Nephron (organoid): ENCODE results near the gene ESYT2.

ENCODE experiments used
- H3K27ac Mint-ChIP-seq, 3 experiments: 2 replicates each; pipeline ENCODE4 v1.8.0; 2020; ENCODE audit warnings: mixed read lengths in 3 of 3, mild to moderate bottlenecking in 2 of 3, moderate library complexity in 1 of 3
- H3K27me3 Mint-ChIP-seq: 2 replicates; pipeline ENCODE4 v1.8.0; 2021; ENCODE audit warnings: low read depth, mild to moderate bottlenecking, moderate library complexity, mixed read lengths
- H3K36me3 Mint-ChIP-seq: 2 replicates; pipeline ENCODE4 v1.8.0; 2020; ENCODE audit warnings: low read depth, mixed read lengths
- H3K4me1 Mint-ChIP-seq: 2 replicates; pipeline ENCODE4 v1.8.0; 2020; ENCODE audit warnings: mixed read lengths
- H3K4me3 Mint-ChIP-seq, 3 experiments: 2 replicates each; pipeline ENCODE4 v1.8.0; 2020; ENCODE audit warnings: mild to moderate bottlenecking in 3 of 3, mixed read lengths in 3 of 3, moderate library complexity in 2 of 3
- H3K9me3 Mint-ChIP-seq: 2 replicates; pipeline ENCODE4 v1.8.0; 2020; ENCODE audit warnings: mixed read lengths
- TF ChIP-seq, protein P1 (sequence below), 3 experiments: fragments of 200-600 bp; sonication (generic); IDR thresholded peaks; one replicate each; pipeline ENCODE4 v1.5.0; 2021; ENCODE audit warnings: antibody characterized with exemption in 3 of 3; ENCODE audit not compliant: unreplicated experiment in 3 of 3

ESYT2 gene

GRCh38 chr7:158748335-158748734 lies 81.0 kb downstream of the ESYT2 start:
- peaks cover 28% of the 10 kb centered on the region for H3K36me3 Mint-ChIP-seq
- TF ChIP-seq, protein P1, sequence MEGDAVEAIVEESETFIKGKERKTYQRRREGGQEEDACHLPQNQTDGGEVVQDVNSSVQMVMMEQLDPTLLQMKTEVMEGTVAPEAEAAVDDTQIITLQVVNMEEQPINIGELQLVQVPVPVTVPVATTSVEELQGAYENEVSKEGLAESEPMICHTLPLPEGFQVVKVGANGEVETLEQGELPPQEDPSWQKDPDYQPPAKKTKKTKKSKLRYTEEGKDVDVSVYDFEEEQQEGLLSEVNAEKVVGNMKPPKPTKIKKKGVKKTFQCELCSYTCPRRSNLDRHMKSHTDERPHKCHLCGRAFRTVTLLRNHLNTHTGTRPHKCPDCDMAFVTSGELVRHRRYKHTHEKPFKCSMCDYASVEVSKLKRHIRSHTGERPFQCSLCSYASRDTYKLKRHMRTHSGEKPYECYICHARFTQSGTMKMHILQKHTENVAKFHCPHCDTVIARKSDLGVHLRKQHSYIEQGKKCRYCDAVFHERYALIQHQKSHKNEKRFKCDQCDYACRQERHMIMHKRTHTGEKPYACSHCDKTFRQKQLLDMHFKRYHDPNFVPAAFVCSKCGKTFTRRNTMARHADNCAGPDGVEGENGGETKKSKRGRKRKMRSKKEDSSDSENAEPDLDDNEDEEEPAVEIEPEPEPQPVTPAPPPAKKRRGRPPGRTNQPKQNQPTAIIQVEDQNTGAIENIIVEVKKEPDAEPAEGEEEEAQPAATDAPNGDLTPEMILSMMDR (IDR thresholded peaks at IDR 0.05; ENCODE audit: unreplicated experiment in 3 of 3): no peak

DNA sequence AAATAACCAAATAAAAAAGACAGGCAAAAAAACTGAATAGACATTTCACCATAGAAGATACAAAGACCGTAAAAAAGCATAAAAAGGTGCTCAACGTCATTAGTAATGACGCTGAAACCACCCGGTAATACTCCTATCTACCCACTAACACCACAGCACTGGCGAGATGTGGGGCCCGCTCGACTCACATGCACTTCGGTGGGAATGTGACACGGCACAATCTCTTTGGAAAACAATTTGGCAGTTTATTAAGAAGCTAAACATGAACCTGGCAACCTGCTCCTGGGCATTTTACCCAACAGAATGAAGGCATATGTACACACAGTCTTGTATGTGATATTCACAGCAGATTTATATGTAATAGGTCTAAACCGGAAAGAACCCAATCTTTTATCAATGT lies 81.9 kb downstream of the ESYT2 start:
- Mint-ChIP-seq H3K27me3 (no peaks in the 10 kb centered on the region), H3K36me3 (peaks cover 36% of the 10 kb centered on the region), H3K4me1 (no peaks in the 10 kb centered on the region), H3K9me3 (no peaks in the 10 kb centered on the region), H3K4me3 (no peak overlapping the region), H3K27ac (no peak overlapping the region)
- TF ChIP-seq, protein P1 (IDR thresholded peaks at IDR 0.05; ENCODE audit: unreplicated experiment in 3 of 3): no peak

More at GRCh38 chr7:158748335-158748734, 81.0 kb downstream of the ESYT2 start:
- no peaks in the 10 kb centered on the region for H3K9me3 Mint-ChIP-seq
- H3K27me3 Mint-ChIP-seq: no peaks in the 10 kb centered on the region
- no peaks in the 10 kb centered on the region for H3K4me1 Mint-ChIP-seq
- H3K27ac Mint-ChIP-seq: no peak overlapping the region
- H3K4me3 Mint-ChIP-seq: no peak overlapping the region

GRCh38 chr7:158746957-158747356 lies 82.4 kb downstream of the ESYT2 start:
- H3K4me1 Mint-ChIP-seq: no peaks in the 10 kb centered on the region

DNA sequence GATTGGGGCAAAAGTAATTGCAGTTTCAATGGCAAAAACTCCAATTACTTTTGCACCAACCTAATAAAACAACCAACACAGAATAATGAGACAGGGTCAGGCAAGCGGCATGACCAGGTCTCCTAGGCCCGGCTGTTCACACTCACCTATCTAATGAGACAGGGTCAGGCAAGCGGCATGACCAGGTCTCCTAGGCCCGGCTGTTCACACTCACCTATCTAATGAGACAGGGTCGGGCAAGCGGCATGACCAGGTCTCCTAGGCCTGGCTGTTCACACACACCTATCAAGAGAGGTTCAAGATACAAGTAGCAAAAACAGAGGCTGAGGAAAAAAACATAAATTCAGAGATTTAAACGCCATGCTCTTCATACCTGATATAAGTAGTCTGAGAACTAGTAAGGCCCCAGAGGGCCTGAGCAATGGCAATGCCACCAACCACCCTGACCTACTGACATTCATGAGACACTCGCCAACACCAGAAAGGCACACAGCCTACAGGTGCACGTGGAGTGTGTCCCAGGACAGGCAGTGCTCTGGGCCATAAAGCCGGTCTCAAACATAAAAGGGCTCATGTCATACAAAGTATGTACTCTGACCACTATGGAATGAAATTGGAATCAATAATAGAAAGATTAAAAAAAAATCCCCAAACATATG lies 84.1 kb downstream of the ESYT2 start:
- H3K4me1 Mint-ChIP-seq: no peaks in the 10 kb centered on the region
- TF ChIP-seq, protein P1 (IDR thresholded peaks at IDR 0.05; ENCODE audit: unreplicated experiment in 3 of 3): no peak
- no peak overlapping the region for H3K4me3 Mint-ChIP-seq
- peaks cover 49% of the 10 kb centered on the region for H3K36me3 Mint-ChIP-seq
- no peaks in the 10 kb centered on the region for H3K9me3 Mint-ChIP-seq
- H3K27ac Mint-ChIP-seq: no peak overlapping the region
- H3K27me3 Mint-ChIP-seq: no peaks in the 10 kb centered on the region

More at GRCh38 chr7:158746957-158747356, 82.4 kb downstream of the ESYT2 start:
- Mint-ChIP-seq H3K9me3 (no peaks in the 10 kb centered on the region), H3K36me3 (peaks cover 40% of the 10 kb centered on the region), H3K27ac (no peak overlapping the region), H3K4me3 (no peak overlapping the region), H3K27me3 (no peaks in the 10 kb centered on the region)
- TF ChIP-seq, protein P1 (IDR thresholded peaks at IDR 0.05; ENCODE audit: unreplicated experiment in 3 of 3): no peak

- peaks cover 50% of the 10 kb centered on the region for H3K36me3 Mint-ChIP-seq
- TF ChIP-seq, protein P1 (IDR thresholded peaks at IDR 0.05; ENCODE audit: unreplicated experiment in 3 of 3): no peak
- no peaks in the 10 kb centered on the region for H3K9me3 Mint-ChIP-seq
- no peak overlapping the region for H3K4me3 Mint-ChIP-seq
- no peaks in the 10 kb centered on the region for H3K4me1 Mint-ChIP-seq
- no peak overlapping the region for H3K27ac Mint-ChIP-seq
- H3K27me3 Mint-ChIP-seq: no peaks in the 10 kb centered on the region
These were observed 85.2 kb downstream of the ESYT2 start for GRCh38 chr7:158744070-158744469.

DNA sequence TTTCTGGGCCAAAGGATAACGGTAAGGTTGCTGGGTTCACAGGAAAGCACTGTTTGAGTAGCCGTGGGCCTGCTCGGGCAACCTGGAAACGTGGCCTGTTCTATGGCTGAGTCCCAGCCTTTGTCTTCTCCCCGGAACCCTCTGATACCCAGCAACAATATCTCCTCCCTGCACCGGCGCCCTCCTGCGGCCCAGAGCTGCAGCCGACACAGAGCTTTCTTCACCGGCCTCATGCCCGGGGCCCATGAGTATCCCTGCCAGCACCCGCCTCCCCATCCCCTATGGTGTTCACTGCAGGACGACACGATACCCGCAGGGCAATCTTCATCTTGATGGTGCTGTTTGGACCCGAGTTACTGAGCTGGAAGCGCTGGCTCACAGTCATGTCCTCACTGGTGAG lies 86.1 kb downstream of the ESYT2 start:
- TF ChIP-seq, protein P1 (IDR thresholded peaks at IDR 0.05; ENCODE audit: unreplicated experiment in 3 of 3): no peak
- no peaks in the 10 kb centered on the region for H3K4me1 Mint-ChIP-seq
- H3K27ac Mint-ChIP-seq: no peak overlapping the region
- no peak overlapping the region for H3K4me3 Mint-ChIP-seq
- H3K27me3 Mint-ChIP-seq: no peaks in the 10 kb centered on the region
- no peaks in the 10 kb centered on the region for H3K9me3 Mint-ChIP-seq
- peaks cover 59% of the 10 kb centered on the region for H3K36me3 Mint-ChIP-seq
